MCF 10A (cell line): ENCODE results near the gene LAMB4. TPM values are rescaled to one million over a fixed set of nuclear protein-coding genes. Genes with fewer than 3 reads are reported as not detected.

Experiments
- BruUV-seq: library from RNA; stranded (reverse); fragments of 400-500 nt; replicated peaks from 2 replicates; lab custom pipeline; 2021; lab: Mats Ljungman, UMichigan
- CTCF ChIA-PET: fragments of 300-600 bp; sonication (Branson Sonifier 250); formaldehyde crosslinking; extraction: SDS; loops from one replicate; lab custom pipeline; 2021; ENCODE audit warnings: antibody characterized with exemption, inconsistent platforms; lab: Yijun Ruan, JAX
- POLR2A ChIA-PET: fragments of 300-600, 350-650 bp; sonication (Branson Sonifier 250); formaldehyde crosslinking; extraction: SDS; loops from one replicate; lab custom pipeline; 2020; ENCODE audit warnings: antibody characterized with exemption, inconsistent platforms; lab: Yijun Ruan, JAX
- DNase-seq: peaks from one replicate; pipeline ENCODE4 v3.0.0-alpha.2; 2018; ENCODE audit not compliant: unreplicated experiment
- H3K27ac Mint-ChIP-seq: one replicate; pipeline ENCODE4 v1.8.0; 2022; ENCODE audit warnings: mild to moderate bottlenecking, low read depth, mixed read lengths; ENCODE audit not compliant: unreplicated experiment
- H3K27me3 Mint-ChIP-seq: one replicate; pipeline ENCODE4 v1.8.0; 2022; ENCODE audit warnings: mixed read lengths; ENCODE audit not compliant: insufficient read depth, unreplicated experiment
- H3K36me3 Mint-ChIP-seq: one replicate; pipeline ENCODE4 v1.8.0; 2022; ENCODE audit warnings: mild to moderate bottlenecking, moderate library complexity, mixed read lengths; ENCODE audit not compliant: insufficient read depth, unreplicated experiment
- H3K4me1 Mint-ChIP-seq: one replicate; pipeline ENCODE4 v1.8.0; 2022; ENCODE audit warnings: mixed read lengths; ENCODE audit not compliant: insufficient read depth, unreplicated experiment
- H3K4me3 Mint-ChIP-seq: one replicate; pipeline ENCODE4 v1.8.0; 2022; ENCODE audit warnings: mild to moderate bottlenecking, moderate library complexity, mixed read lengths; ENCODE audit not compliant: unreplicated experiment
- H3K9me3 Mint-ChIP-seq: one replicate; pipeline ENCODE4 v1.8.0; 2022; ENCODE audit warnings: mixed read lengths; ENCODE audit not compliant: unreplicated experiment
- CTCF ChIP-seq: fragments of 200-600 bp; IDR thresholded peaks from one replicate; pipeline ENCODE4 v1.8.0; 2022; ENCODE audit warnings: antibody characterized with exemption, mild to moderate bottlenecking; ENCODE audit not compliant: unreplicated experiment
- intact Hi-C: fragments of 100-400 bp; cut with micrococcal nuclease; formaldehyde crosslinking; loops from 2 replicates; pipeline ENCODE4 v1.14.1; 2022
- total RNA-seq: library from RNA; stranded (reverse); gene quantifications from 2 replicates; pipeline ENCODE4 v1.2.3, GENCODE V29; 2022

Gene LAMB4
- total RNA-seq, 1 experiment from 2014 or later = 0.35 TPM

GRCh38 chr7:108122181-108122580 is 8.0 kb downstream of the LAMB4 start:
- BruUV-seq = no TSS peak
- CTCF ChIA-PET = interaction anchor here (0.6 to 6.0 kb wide), 5 partner anchors 9 to 1061 kb away, joined by 4 to 39 read pairs (median 6); no protein-coding TSS in a partner anchor
- intact Hi-C loops = no loop called here

GRCh38 chr7:108120933-108121332 is 9.2 kb downstream of the LAMB4 start:
- intact Hi-C loops = no loop called here
- Mint-ChIP-seq H3K4me3 (no peak overlapping the region), H3K4me1 (no peaks in the 10 kb centered on the region), H3K9me3 (no peaks in the 10 kb centered on the region), H3K27me3 (no peaks in the 10 kb centered on the region), H3K36me3 (no peaks in the 10 kb centered on the region), H3K27ac (peak overlapping the region; percentile 39)
- ChIA-PET CTCF (interaction anchor here (1.1 to 6.0 kb wide), 4 partner anchors 8 to 103 kb away, joined by 3 to 39 read pairs (median 8); no protein-coding TSS in a partner anchor), POLR2A (no interaction called here)
- no TSS peak for BruUV-seq
- TF ChIP-seq CTCF = no peak
- no peak for DNase-seq

More at GRCh38 chr7:108122181-108122580, 8.0 kb downstream of the LAMB4 start:
- H3K9me3 Mint-ChIP-seq = no peaks in the 10 kb centered on the region
- DNase-seq = no peak
- POLR2A ChIA-PET = interaction anchor here (0.6 kb wide), 1 partner anchor 9 kb away, joined by 5 read pairs; no protein-coding TSS in a partner anchor
- H3K27me3 Mint-ChIP-seq = no peaks in the 10 kb centered on the region
- no peaks in the 10 kb centered on the region for H3K4me1 Mint-ChIP-seq
- H3K36me3 Mint-ChIP-seq = no peaks in the 10 kb centered on the region
- no peak for TF ChIP-seq CTCF
- no peak overlapping the region for H3K4me3 Mint-ChIP-seq
- H3K27ac Mint-ChIP-seq = no peak overlapping the region

- no peak for TF ChIP-seq CTCF
- Mint-ChIP-seq H3K4me3 (no peak overlapping the region), H3K9me3 (no peaks in the 10 kb centered on the region), H3K27ac (no peak overlapping the region), H3K27me3 (no peaks in the 10 kb centered on the region), H3K36me3 (no peaks in the 10 kb centered on the region), H3K4me1 (no peaks in the 10 kb centered on the region)
- ChIA-PET CTCF (interaction anchor here (1.1 to 6.0 kb wide), 4 partner anchors 11 to 102 kb away, joined by 3 to 39 read pairs (median 9); no protein-coding TSS in a partner anchor), POLR2A (interaction anchor here (0.5 to 1.1 kb wide), 4 partner anchors 10 to 1110 kb away, joined by 3 to 4 read pairs (median 3); partner anchors contain the start of gene LAMB4)
- intact Hi-C loops = no loop called here
- BruUV-seq = no TSS peak
- no peak for DNase-seq
These were observed 10.0 kb downstream of the LAMB4 start for GRCh38 chr7:108120196-108120595.

- POLR2A ChIA-PET = interaction anchor here (0.6 to 1.2 kb wide), 4 partner anchors 11 to 59 kb away, joined by 3 to 4 read pairs (median 3); partner anchors contain the start of gene LAMB4
- CTCF ChIA-PET = interaction anchor here (0.6 to 6.0 kb wide), 5 partner anchors 9 to 163 kb away, joined by 3 to 39 read pairs (median 5); no protein-coding TSS in a partner anchor
- Mint-ChIP-seq H3K4me1 (no peaks in the 10 kb centered on the region), H3K4me3 (no peak overlapping the region), H3K27me3 (no peaks in the 10 kb centered on the region), H3K36me3 (no peaks in the 10 kb centered on the region), H3K27ac (no peak overlapping the region), H3K9me3 (no peaks in the 10 kb centered on the region)
- BruUV-seq = no TSS peak
- no peak for DNase-seq
- TF ChIP-seq CTCF = no peak
- intact Hi-C loops = no loop called here
These were observed 11.2 kb downstream of the LAMB4 start for GRCh38 chr7:108118959-108119358.
